Transverse colon (tissue), 3 donors: Measurements from ENCODE around the gene SLPI.

Experiments used
- CTCF ChIP-seq, 5 experiments: fragments of 200-600 bp in 3 of 5; fragments of 450-650 bp in 2 of 5; sonication (generic) in 3 of 5; IDR thresholded peaks; 1 replicate in 2 of 5; 2 replicates in 3 of 5; pipeline ENCODE4 v1.5.1; 2016 to 2017; ENCODE audit warnings: antibody characterized with exemption in 5 of 5, inconsistent platforms in 3 of 5, mild to moderate bottlenecking in 2 of 5, moderate library complexity in 1 of 5
- POLR2A ChIP-seq: fragments of 450-650 bp; IDR thresholded peaks from one replicate; pipeline ENCODE4 v1.6.1; 2016; ENCODE audit warnings: antibody characterized with exemption, mild to moderate bottlenecking, moderate library complexity

- TF ChIP-seq CTCF (IDR thresholded peaks at IDR 0.05) (no peak), POLR2A (no peak)
Observed at GRCh38 chr20:45301824-45302271, 47.5 kb upstream of the SLPI start.
